Measurements from ENCODE around the gene RAD51D.

- TF ChIP-seq YY1 (IDR thresholded peaks at IDR 0.05; ENCODE audit: insufficient read depth, insufficient read length) = no peak
- TF ChIP-seq SUZ12 (IDR thresholded peaks at IDR 0.05; ENCODE audit: extremely low read depth, insufficient read depth, insufficient read length) = no peak
Observed at GRCh38 chr17:35081638-35082037, 38.0 kb downstream of the RAD51D start.
